Muscle of arm (tissue), 14 donors: ENCODE results near the gene KLF6. TPM values are rescaled to one million over a fixed set of nuclear protein-coding genes. Genes with fewer than 3 reads are reported as not detected.

Source experiments
- DNase-seq: peaks from one replicate; pipeline ENCODE4 v3.0.0-alpha.2; 2013
- long read RNA-seq, 11 donors: transcript quantifications; one replicate each; lab custom pipeline, GENCODE V29; 2026
- polyA plus RNA-seq, 12 donors: library from polyadenylated mRNA; unstranded; fragments of 120-200 nt; gene quantifications; one replicate each; pipeline ENCODE4 v1.2.1, GENCODE V29; 2013; ENCODE audit not compliant: insufficient read length in 12 of 12

The KLF6 gene
- polyA plus RNA-seq = 100 to 1,000 TPM in 6 of 12 donors, 10 to 100 TPM in 6; 77.5 to 203 (median 100) TPM
- long read RNA-seq, donor 1, full-length matches to known transcripts = 88 of 111 reads
- long read RNA-seq, donor 1, partial matches to known transcripts = 23 of 111 reads
- long read RNA-seq, donor 1, other reads (novel, unspliced or antisense) = 0 of 111 reads
- long read RNA-seq, donor 2, full-length matches to known transcripts = 42 of 70 reads
- long read RNA-seq, donor 2, partial matches to known transcripts = 28 of 70 reads
- long read RNA-seq, donor 2, other reads (novel, unspliced or antisense) = 0 of 70 reads
- long read RNA-seq, donor 3, full-length matches to known transcripts = 25 of 46 reads
- long read RNA-seq, donor 3, partial matches to known transcripts = 21 of 46 reads
- long read RNA-seq, donor 3, other reads (novel, unspliced or antisense) = 0 of 46 reads
- long read RNA-seq, donor 4, full-length matches to known transcripts = 19 of 19 reads
- long read RNA-seq, donor 4, partial matches to known transcripts = 0 of 19 reads
- long read RNA-seq, donor 4, other reads (novel, unspliced or antisense) = 0 of 19 reads
- long read RNA-seq, donor 5 = 0 reads
- long read RNA-seq, donor 6, full-length matches to known transcripts = 36 of 36 reads
- long read RNA-seq, donor 6, partial matches to known transcripts = 0 of 36 reads
- long read RNA-seq, donor 6, other reads (novel, unspliced or antisense) = 0 of 36 reads
- long read RNA-seq, donor 7, full-length matches to known transcripts = 27 of 37 reads
- long read RNA-seq, donor 7, partial matches to known transcripts = 10 of 37 reads
- long read RNA-seq, donor 7, other reads (novel, unspliced or antisense) = 0 of 37 reads
- long read RNA-seq, donor 8, full-length matches to known transcripts = 39 of 44 reads
- long read RNA-seq, donor 8, partial matches to known transcripts = 5 of 44 reads
- long read RNA-seq, donor 8, other reads (novel, unspliced or antisense) = 0 of 44 reads
- long read RNA-seq, donor 9, full-length matches to known transcripts = 31 of 31 reads
- long read RNA-seq, donor 9, partial matches to known transcripts = 0 of 31 reads
- long read RNA-seq, donor 9, other reads (novel, unspliced or antisense) = 0 of 31 reads
- long read RNA-seq, donor 10, full-length matches to known transcripts = 42 of 42 reads
- long read RNA-seq, donor 10, partial matches to known transcripts = 0 of 42 reads
- long read RNA-seq, donor 10, other reads (novel, unspliced or antisense) = 0 of 42 reads
- long read RNA-seq, donor 11, full-length matches to known transcripts = 35 of 42 reads
- long read RNA-seq, donor 11, partial matches to known transcripts = 7 of 42 reads
- long read RNA-seq, donor 11, other reads (novel, unspliced or antisense) = 0 of 42 reads

DNA sequence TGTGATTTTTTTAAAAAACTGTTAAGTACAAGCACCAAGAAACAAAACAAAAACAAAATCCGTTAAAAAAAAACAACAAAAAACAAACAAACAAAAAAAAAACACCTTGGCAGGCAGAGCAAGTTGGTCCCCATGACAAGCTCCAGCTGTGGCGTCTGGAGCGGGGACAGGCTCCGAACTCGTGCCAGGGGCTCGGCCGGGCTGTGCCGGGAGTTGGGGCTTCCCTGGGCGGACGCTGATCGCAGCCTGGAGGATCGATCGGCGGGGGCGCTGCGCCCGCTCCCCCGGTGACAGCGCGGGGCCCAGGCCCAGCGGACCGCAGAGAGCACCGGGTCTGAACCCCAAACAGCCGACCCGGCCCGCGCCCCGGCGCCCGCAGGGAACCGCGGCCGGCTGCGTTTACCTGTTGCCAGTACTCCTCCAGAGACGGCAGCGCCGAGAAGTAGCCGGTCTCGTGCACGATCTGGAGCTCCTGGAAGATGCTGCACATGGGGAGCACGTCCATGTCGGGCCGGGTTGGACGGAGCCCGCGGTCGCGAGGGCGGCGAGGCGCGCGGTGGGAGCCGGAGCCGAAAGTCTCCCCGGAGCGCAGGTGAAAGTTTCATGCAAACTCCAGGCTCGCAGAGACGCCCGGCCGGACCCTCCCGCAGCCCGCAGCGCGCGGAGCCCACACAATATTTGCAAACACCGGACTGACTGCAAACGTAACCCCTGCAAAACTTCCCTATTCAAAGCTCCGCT, at the start of gene KLF6:
Gene KLF6 (minus strand): TSS at position 700 of the 741 bp plus-strand sequence. CDS start 195 bp downstream, at position 505.
- DNase-seq = peak; percentile 60

DNA sequence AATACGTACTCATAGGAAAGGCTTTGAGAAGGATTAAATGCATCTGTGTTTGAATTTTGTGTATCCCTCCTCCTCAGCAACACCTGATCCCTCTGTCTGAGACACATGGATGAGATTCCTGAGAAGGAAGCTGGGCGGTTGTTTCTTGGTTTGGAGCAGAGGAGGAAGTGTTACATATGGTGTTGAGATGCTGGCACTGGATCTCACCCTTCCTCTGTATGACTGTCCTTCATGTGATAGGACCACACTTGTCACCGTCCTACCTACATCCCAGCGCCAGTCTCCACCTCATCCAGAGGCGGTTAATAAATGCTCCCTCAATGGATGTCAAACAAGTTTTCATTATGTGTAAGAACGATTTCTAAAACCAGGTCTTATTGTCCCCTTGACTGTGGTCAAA, 49.4 kb upstream of the KLF6 start:
- no peak for DNase-seq

DNA sequence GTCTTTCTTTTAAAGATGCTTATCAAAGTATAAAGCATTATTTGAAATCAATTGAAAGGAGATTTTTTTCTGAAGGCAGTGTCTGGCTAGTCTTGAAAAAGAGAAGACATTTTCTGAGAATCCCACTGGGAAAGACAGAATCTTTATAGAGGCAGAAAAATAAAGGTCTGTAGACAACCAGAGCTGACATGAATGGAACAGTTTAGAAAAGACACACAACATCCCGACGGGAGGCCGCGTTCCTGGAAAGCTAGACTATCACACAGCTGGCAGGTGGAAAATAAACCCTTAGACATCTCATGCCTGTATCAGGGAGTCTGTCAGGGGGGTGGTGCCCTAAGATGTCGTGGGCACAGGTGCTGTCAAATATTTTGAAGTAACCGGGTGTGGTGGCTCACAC, 48.0 kb upstream of the KLF6 start:
- no peak for DNase-seq

DNA sequence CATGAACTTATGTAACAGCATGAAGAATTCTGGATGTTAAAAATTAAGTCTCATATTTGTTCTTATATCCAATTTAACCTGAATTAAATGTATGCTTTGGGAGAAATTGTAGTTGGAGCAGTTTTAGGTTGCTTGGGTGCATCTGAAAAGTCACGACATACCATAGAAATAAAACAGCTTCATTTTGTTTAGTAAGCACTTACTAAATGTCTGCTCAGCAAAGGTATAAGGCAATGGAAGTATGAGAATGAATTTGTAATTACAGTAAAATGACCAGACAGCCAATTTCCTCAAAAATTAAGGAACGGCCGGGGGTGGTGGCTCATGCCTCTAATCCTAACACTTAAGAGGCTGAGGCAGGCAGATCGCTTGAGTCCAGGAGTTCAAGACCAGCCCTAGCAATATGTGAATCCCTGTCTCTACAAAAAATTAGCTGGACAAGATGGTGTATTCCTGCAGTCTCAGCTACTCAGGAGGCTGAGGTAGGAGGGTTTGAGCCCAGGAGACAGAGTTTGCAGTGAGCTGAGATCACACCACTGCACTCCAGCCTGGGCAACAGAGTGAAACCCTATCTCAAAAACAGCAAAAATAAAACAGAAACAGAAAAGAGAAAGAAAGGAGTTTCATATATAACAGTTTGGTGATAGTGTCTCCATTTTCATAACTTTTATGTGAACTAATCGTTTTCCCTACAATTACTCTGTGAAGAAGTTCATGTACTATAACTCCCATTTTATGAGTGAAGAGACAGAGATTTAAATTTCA, 47.2 kb upstream of the KLF6 start:
- no peak for DNase-seq

GRCh38 chr10:3831608-3832007, 46.6 kb upstream of the KLF6 start:
- no peak for DNase-seq

- no peak for DNase-seq
Measured at GRCh38 chr10:3830946-3831345, 45.9 kb upstream of the KLF6 start.

DNA sequence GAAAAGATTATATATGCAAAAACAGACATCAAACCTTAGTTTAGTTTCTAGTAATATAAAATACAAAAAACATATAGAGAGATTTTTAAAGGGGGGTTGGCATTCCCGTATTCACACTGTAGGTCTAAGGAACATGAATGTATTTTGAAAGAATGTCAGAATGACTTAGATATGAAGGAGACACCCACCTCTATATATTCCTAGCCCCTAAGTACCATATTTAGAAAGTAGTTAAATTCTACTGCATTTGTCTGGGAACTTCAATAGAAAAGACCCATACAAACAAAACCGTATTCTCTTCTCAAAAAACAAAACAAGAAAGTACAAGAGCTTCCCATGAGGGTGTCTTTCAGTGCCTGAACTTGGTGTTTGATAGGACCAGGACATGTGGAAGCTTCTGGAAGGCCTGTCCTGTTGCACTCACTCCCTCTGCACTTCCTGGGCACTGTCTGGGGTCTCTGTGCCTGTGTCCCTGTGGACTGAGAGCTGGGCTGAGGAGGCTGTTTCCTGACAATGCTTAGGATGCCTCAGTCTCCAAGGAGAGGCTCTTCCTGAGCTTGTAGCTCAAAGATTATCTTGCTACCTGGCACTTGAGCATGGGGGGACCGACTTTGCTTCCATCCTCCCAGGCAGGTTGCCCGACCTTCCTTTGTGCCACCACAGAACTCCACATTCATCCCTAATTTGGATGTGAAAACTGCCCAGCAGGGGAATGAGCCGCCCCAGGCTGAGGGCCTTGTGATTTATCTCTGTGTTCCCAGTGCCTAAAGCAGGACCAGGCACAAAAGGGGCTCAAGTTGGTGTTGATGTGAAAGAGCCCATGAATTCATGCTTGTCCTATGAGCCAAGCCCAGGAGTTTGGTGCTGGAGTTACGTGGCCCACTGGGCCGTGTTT, 44.4 kb upstream of the KLF6 start:
- no peak for DNase-seq

DNA sequence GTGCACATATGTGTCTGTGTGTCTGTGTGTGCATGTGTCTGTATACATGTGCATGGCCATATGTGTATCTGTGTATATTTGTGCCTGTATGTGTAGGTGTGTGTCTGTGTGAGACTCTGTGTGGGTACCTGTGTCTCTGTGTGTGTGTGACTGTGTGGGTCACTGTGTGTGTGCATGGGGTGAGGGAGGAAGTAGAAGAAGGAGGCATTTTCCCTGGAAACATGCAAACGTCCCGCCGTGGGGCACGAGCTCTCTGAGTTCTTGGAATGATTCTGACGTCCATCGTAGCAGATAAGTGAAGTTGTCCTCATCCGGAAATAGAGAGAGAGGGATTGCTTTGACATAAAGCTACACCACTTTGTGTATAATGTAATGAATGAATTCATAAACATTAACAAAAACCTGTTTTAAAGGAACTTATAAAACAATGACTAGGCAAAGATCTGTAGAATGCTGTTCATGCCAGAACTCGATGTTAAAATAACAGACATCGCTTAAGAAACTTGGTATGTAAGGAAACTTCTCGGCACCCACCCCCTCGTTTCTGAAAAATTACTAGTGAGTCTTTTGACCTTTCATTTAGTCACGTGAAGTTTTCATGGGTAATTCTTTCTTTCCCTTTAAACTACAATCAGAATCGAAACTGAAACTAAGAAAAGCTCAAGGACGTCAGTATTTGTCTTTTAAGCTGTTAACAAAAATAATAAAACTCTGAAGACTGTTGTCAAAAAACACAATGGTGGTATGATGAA, 43.6 kb upstream of the KLF6 start:
- peak; percentile 63 for DNase-seq

DNA sequence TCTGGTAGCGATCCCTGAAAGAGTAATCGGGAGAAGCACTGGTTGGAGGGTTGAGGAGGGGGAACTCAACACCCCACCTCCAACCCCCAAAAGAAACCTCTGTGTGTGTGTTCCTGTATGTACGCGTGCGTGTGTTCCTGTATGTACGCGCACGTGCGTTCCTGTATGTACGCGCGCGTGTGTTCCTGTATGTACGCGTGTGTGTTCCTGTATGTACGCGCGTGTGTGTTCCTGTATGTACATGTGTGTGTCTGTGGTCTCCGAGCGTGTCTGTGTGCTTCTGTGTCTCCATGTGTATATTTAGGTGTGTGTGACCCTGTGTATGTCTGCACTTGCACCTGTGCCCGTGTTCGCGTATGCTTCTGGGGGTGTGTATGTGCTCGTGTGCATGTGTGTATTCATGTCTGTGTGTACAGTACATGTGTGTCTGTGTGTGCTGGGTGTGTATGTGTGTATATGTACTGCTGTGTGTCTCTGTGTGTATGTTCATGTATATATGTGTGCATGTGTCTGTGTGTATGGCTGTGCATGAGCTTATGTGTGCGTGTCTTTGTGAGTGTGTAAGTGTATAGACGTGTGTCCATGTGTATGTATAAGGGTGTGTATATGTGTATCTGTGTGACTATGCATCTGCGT, 42.9 kb upstream of the KLF6 start:
- DNase-seq = no peak

DNA sequence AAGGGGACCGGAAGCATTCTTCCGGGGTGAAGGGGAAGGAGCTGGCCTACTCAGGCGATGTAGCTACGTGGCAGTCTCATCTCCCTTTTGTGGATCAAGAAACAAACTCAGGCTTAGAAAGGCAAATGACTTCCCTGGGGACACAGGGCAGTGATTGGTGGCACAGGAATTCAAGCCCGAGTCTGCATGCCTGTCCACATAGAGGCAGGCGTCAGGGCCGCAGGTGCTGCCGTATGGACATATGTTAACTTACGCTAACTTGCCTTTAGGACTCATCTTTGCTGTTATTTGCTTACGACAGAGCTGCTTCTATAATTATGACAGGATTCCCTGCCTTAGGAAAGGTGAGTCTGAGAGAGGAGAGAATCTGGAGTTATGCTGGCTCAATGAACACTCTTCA, 42.3 kb upstream of the KLF6 start:
- DNase-seq = no peak

GRCh38 chr10:3825862-3826351, 40.9 kb upstream of the KLF6 start:
- DNase-seq = no peak

DNA sequence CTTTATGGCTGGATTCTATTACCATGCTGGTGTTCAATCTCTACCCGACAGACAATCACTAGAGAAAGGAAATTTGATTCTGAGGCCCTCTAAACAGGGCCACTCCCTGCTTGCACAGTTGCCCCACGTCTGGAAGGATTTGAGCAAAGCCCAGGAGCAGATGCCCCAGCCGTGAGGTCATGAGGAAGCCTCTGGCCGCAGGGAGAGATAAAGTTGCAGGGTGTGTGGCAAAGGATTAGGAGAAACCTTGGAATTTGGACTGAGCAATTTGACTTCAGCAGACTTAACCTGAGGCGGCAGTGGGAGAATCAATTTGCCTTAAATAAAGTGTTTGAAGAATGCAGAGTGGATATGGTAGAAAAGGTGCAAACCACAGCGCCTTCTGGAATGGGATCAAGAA, 40.2 kb upstream of the KLF6 start:
- DNase-seq = no peak

GRCh38 chr10:3822541-3823330, 37.7 kb upstream of the KLF6 start:
- no peak for DNase-seq

DNA sequence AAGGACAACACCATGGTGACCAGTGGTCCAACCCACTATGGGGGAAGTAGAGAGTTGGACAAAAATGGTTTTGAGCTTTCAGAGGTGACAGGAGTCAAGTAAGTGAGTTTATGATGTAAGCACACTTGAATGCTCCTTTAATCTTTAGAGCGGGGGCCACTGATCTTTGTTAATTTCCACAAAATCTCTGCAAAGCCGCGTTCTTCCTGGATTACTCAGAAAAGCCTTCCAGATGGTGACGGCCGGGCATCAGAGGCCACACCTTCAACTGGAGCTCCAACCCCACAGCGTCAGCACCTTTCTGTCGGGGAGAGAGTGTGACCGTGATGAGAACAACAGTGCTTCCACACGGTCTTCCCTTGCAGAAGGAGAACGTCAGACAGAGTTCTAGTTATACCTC, 35.2 kb upstream of the KLF6 start:
- no peak for DNase-seq

DNA sequence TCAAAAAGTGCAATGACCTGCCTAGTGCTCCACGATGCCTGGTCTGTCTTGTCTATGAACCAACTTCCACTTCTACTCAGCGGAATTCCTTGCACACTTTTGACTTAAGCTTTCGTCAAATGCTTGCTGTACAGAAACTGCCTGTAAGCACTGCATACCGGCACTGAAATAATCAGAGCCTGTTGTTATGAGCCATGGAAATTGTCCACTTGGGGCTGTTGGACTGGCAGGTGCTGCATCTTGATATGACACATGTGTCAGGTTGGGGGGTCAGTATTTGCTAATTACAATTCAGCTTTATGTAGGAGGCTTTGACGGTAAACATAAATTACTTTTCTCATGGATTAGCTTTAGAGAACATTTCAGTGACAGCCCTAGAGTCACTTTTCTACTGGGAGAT, 32.0 kb upstream of the KLF6 start:
- DNase-seq = no peak

GRCh38 chr10:3814838-3815220, 29.8 kb upstream of the KLF6 start:
- DNase-seq = no peak
